ENCODE data around the gene TUBE1. TPM values are rescaled to one million over a fixed set of nuclear protein-coding genes. Genes with fewer than 3 reads are reported as not detected.

TUBE1 gene
- total RNA-seq, 2 experiments from 2014 or later, result 28.2 to 30.8 TPM

DNA sequence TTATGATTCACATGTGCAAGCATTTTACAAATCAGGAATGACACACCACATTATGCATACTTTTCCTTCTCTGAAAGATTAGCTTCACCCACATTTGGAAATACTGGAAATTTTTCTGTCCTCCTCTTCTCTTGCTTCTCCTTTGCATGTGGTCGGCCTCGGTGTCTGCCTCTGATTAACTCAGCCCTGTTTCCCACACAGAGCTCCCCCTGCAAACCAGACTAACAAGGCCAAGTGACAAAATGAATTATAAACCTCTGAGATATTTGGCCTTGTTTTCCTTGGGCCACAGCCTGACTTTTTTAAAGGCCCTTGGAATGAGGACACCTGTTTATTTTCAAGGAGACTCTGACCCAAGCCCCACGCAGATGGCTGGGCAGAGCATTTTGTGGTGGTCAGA lies 42.4 kb downstream of the TUBE1 start:
- Mint-ChIP-seq H3K4me1 (ENCODE audit: low read depth) (peaks cover 32% of the 10 kb centered on the region), H3K9me3 (no peaks in the 10 kb centered on the region), H3K36me3 (ENCODE audit: low read depth) (peaks cover 7% of the 10 kb centered on the region), H3K27ac (peak overlapping the region; percentile 100), H3K4me3 (no peak overlapping the region), H3K27me3 (no peaks in the 10 kb centered on the region)
- Histone ChIP-seq H3K36me3 (ENCODE audit: insufficient read depth, low read length) (no peaks in the 10 kb centered on the region), H3K4me1 (ENCODE audit: insufficient read depth, low read length) (peaks cover 3% of the 10 kb centered on the region), H3K27me3 (ENCODE audit: control insufficient read depth in 1 of 2, insufficient read depth in 2 of 2, low read length in 2 of 2) (no peaks in the 10 kb centered on the region), H3K27ac (ENCODE audit: low read depth in 1 of 2, low read length in 2 of 2) (no peak overlapping the region), H3K9me3 (ENCODE audit: control insufficient read depth in 1 of 2, insufficient read depth in 1 of 2, low read length in 2 of 2) (no peaks in the 10 kb centered on the region), H3K4me3 (ENCODE audit: low read length) (no peak overlapping the region)
- intact Hi-C loops (cut with DNase I, micrococcal nuclease), result loop anchor here (5.0 to 10.0 kb wide), 10 partner anchors 50 to 1168 kb away; partner anchors contain the start of genes REV3L (in 2 of the 2) and FYN (in 1 of the 2)
- TF ChIP-seq, protein P1, sequence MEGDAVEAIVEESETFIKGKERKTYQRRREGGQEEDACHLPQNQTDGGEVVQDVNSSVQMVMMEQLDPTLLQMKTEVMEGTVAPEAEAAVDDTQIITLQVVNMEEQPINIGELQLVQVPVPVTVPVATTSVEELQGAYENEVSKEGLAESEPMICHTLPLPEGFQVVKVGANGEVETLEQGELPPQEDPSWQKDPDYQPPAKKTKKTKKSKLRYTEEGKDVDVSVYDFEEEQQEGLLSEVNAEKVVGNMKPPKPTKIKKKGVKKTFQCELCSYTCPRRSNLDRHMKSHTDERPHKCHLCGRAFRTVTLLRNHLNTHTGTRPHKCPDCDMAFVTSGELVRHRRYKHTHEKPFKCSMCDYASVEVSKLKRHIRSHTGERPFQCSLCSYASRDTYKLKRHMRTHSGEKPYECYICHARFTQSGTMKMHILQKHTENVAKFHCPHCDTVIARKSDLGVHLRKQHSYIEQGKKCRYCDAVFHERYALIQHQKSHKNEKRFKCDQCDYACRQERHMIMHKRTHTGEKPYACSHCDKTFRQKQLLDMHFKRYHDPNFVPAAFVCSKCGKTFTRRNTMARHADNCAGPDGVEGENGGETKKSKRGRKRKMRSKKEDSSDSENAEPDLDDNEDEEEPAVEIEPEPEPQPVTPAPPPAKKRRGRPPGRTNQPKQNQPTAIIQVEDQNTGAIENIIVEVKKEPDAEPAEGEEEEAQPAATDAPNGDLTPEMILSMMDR (IDR thresholded peaks at IDR 0.05), result no peak
- ChIA-PET POLR2A (interaction anchor here (0.6 to 1.7 kb wide), 2 partner anchors 335 to 786 kb away, joined by 3 to 7 read pairs; a partner anchor contains a TSS), CTCF (interaction anchor here (0.8 kb wide), 1 partner anchor 41 kb away, joined by 4 read pairs; no protein-coding TSS in a partner anchor)
- DNase-seq (no peak), ATAC-seq (ENCODE audit: poor library complexity) (no peak)

DNA sequence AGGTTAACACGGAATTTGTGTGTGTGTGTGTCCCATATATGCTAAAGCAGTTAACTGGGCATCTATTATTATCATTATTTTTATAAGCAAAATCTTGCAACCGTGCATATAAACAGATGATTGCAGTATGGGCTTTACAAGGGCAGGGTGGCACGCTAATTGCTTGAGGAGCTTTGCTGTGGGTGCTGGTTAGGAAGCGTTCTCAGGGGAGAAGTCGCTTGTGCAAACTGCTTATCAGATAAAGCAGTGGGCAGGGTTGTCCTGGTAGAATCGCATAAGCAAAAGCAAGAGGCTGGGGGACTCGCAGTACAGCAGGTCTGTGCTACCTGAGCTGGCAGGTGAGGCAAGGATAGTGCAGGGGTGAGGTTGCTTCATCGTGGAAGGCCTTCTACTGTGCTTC lies 43.1 kb downstream of the TUBE1 start:
- no peak for ATAC-seq (ENCODE audit: poor library complexity)
- ChIA-PET POLR2A (interaction anchor here (1.1 to 2.2 kb wide), 3 partner anchors 38 to 785 kb away, joined by 6 to 19 read pairs (median 9); partner anchors contain the start of gene FYN), CTCF (interaction anchor here (0.8 to 3.5 kb wide), 3 partner anchors 15 to 566 kb away, joined by 4 to 22 read pairs (median 7); no protein-coding TSS in a partner anchor)
- no peak overlapping the region for H3K4me3 ChIP-seq (ENCODE audit: low read length)
- no peak for DNase-seq
- intact Hi-C loops (cut with DNase I, micrococcal nuclease), result loop anchor here (5.0 to 10.0 kb wide), 10 partner anchors 49 to 1167 kb away; partner anchors contain the start of genes REV3L (in 2 of the 2) and FYN (in 1 of the 2)
- H3K9me3 ChIP-seq (ENCODE audit: control insufficient read depth in 1 of 2, insufficient read depth in 1 of 2, low read length in 2 of 2), result no peaks in the 10 kb centered on the region
- Mint-ChIP-seq H3K4me3 (peak overlapping the region; percentile 97), H3K9me3 (no peaks in the 10 kb centered on the region), H3K4me1 (ENCODE audit: low read depth) (peaks cover 37% of the 10 kb centered on the region), H3K36me3 (ENCODE audit: low read depth) (peaks cover 7% of the 10 kb centered on the region), H3K27ac (peak overlapping the region; percentile 100), H3K27me3 (no peaks in the 10 kb centered on the region)
- H3K27me3 ChIP-seq (ENCODE audit: control insufficient read depth in 1 of 2, insufficient read depth in 2 of 2, low read length in 2 of 2), result no peaks in the 10 kb centered on the region
- H3K36me3 ChIP-seq (ENCODE audit: insufficient read depth, low read length), result no peaks in the 10 kb centered on the region
- TF ChIP-seq, protein P1 (IDR thresholded peaks at IDR 0.05), result no peak
- H3K4me1 ChIP-seq (ENCODE audit: insufficient read depth, low read length), result peaks cover 3% of the 10 kb centered on the region
- no peak overlapping the region for H3K27ac ChIP-seq (ENCODE audit: low read depth in 1 of 2, low read length in 2 of 2)

DNA sequence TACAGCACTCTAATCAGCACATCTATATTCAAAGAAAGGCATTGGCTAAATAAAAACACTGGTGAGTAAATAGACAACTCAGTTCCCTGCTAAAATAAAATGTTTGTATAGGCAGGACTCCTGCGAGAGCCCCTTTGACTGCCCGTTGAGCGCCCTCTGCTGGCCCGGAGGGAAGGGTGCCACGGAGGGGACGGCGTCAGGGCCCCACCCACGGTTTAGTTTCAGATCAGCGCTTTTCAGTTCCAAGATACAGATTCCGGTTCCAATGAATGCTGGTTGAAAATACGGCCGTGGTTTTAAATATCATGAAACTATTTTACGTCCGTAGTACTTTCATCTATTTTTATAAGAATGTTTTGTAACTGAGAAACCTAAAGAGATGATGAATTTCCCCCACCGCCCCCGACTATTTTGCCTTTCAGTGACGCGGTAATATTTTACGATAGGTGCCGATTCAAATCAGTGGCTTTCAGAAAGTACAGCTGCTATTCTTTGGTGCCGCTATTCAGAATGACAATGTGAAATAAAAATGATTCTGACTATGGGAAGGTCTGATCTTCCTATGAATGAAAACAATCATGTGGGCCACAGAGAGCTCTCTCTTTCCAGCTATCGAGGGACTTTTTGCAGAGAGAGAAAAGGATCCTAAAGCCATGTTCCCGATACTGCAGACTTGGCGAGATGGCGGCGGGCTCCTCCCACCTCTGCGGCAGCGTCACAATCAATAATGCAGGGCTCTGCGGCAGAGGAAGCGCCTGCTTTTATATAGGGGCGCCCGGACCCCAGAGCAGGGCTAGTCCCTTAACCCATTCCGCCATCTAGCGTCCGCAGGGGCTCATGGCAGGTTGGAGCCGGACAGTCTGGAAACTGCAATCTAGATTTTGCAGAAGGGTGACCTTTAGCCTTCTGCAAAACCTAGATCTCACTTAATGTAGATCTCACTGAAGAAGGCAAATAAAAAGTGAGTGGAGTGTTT lies 44.0 kb downstream of the TUBE1 start:
- intact Hi-C loops (cut with DNase I, micrococcal nuclease), result loop anchor here (1.0 to 10.0 kb wide), 18 partner anchors 15 to 1166 kb away; partner anchors contain the start of genes FYN (in 2 of the 2), REV3L (in 2 of the 2), FAM229B (in 1 of the 2) and TUBE1 (in 1 of the 2)
- H3K36me3 ChIP-seq (ENCODE audit: insufficient read depth, low read length), result no peaks in the 10 kb centered on the region
- no peaks in the 10 kb centered on the region for H3K9me3 Mint-ChIP-seq
- peaks cover 40% of the 10 kb centered on the region for H3K4me1 Mint-ChIP-seq (ENCODE audit: low read depth)
- no peaks in the 10 kb centered on the region for H3K27me3 ChIP-seq (ENCODE audit: control insufficient read depth in 1 of 2, insufficient read depth in 2 of 2, low read length in 2 of 2)
- H3K27ac Mint-ChIP-seq, result peak overlapping the region; percentile 100
- H3K36me3 Mint-ChIP-seq (ENCODE audit: low read depth), result peaks cover 7% of the 10 kb centered on the region
- DNase-seq (peak; percentile 85 to 95 (median 91)), ATAC-seq (ENCODE audit: poor library complexity) (peak; percentile 92)
- H3K27me3 Mint-ChIP-seq, result no peaks in the 10 kb centered on the region
- H3K4me3 Mint-ChIP-seq, result peak overlapping the region; percentile 97
- TF ChIP-seq, protein P1 (IDR thresholded peaks at IDR 0.05), result peak; percentile 78
- peaks cover 3% of the 10 kb centered on the region for H3K4me1 ChIP-seq (ENCODE audit: insufficient read depth, low read length)
- POLR2A ChIA-PET, result interaction anchor here (0.6 to 6.7 kb wide), 21 partner anchors 10 to 784 kb away, joined by 3 to 62 read pairs (median 5); partner anchors contain the start of gene FYN
- CTCF ChIA-PET, result interaction anchor here (0.6 to 4.8 kb wide), 32 partner anchors 12 to 1025 kb away, joined by 3 to 30 read pairs (median 3); a partner anchor contains a TSS
- H3K27ac ChIP-seq (ENCODE audit: low read depth in 1 of 2, low read length in 2 of 2), result peak overlapping the region; percentile 88 to 95
- H3K9me3 ChIP-seq (ENCODE audit: control insufficient read depth in 1 of 2, insufficient read depth in 1 of 2, low read length in 2 of 2), result no peaks in the 10 kb centered on the region
- H3K4me3 ChIP-seq (ENCODE audit: low read length), result peak overlapping the region; percentile 65
